BLaER1 treated with 17β-estradiol and CSF1 and Interleukin-3, amounts not matched to agents 10 nM and 100 nM (cell line): ENCODE measurements around the gene MORN3.

Experiments used
- H3K27ac ChIP-seq, 11 experiments: shearing (Covaris generic); formaldehyde crosslinking; 2 replicates each; pipeline ENCODE4 v1.8.1; 2022
- H3K27me3 ChIP-seq, 11 experiments: shearing (Covaris generic); formaldehyde crosslinking; 2 replicates each; pipeline ENCODE4 v1.8.1; 2022
- H3K36me3 ChIP-seq, 11 experiments: shearing (Covaris generic); formaldehyde crosslinking; 2 replicates each; pipeline ENCODE4 v1.8.1; 2022
- H3K4me1 ChIP-seq, 10 experiments: shearing (Covaris generic); formaldehyde crosslinking; 2 replicates each; pipeline ENCODE4 v1.8.1; 2022
- H3K4me2 ChIP-seq, 11 experiments: shearing (Covaris generic); formaldehyde crosslinking; 2 replicates each; pipeline ENCODE4 v1.8.1; 2022
- H3K4me3 ChIP-seq, 10 experiments: shearing (Covaris generic); formaldehyde crosslinking; 2 replicates each; pipeline ENCODE4 v1.8.1; 2022
- H3K9ac ChIP-seq, 11 experiments: shearing (Covaris generic); formaldehyde crosslinking; 2 replicates each; pipeline ENCODE4 v1.8.1; 2022
- H3K9me3 ChIP-seq, 11 experiments: shearing (Covaris generic); formaldehyde crosslinking; replicated peaks in 1 of 11; 2 replicates each; pipeline ENCODE4 v1.8.1; 2022
- H4K20me1 ChIP-seq, 11 experiments: shearing (Covaris generic); formaldehyde crosslinking; 2 replicates each; pipeline ENCODE4 v1.8.1; 2022
- Cebpa-rat ChIP-seq, 11 experiments: shearing (Covaris generic); IDR thresholded peaks; 2 replicates each; pipeline ENCODE4 v1.8.1; 2022

The MORN3 gene

GRCh38 chr12:121652767-121653497, 16.5 kb downstream of the MORN3 start:
- Histone ChIP-seq H4K20me1 (no peaks in the 10 kb centered on the region), H3K9ac (peak overlapping the region in 2 of 11 experiments; percentile 32 to 42; a peak in 2 of 22 replicates), H3K4me2 (peak overlapping the region in 3 of 11 experiments; percentile 25 to 33 (median 30); a peak in 5 of 22 replicates), H3K27ac (peak overlapping the region in 9 of 11 experiments; percentile 16 to 56 (median 45); a peak in 15 of 22 replicates), H3K4me3 (no peak overlapping the region), H3K27me3 (no peaks in the 10 kb centered on the region), H3K4me1 (peaks cover 16 to 76% (median 45%) of the 10 kb centered on the region in 10 experiments), H3K9me3 (no peaks in the 10 kb centered on the region), H3K36me3 (peaks cover 0 to 47% (median 28%) of the 10 kb centered on the region in 11 experiments; a peak in 17 of 22 replicates)
- TF ChIP-seq Cebpa-rat (IDR thresholded peaks at IDR 0.05) = no peak

DNA sequence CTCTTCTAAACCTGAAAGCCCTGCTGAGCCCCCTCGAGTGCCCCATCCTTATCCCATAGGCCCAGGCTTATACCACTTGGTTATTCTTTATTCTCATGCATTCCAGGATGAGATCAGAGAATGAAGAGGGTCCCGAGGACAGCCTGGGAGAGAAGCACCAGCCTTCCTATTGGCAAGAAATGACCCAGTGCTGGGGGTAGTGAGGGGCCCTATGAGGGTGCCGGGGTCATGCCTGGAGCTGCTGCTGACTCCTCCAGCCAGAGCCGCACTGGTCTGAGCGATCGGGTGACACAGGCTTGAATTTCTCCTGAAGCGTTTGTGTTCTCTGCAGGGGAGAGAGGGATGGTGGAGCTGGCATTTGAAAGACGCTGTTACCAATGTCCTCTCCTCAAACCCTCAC, 18.1 kb downstream of the MORN3 start:
- Histone ChIP-seq H3K9ac (peak overlapping the region in 3 of 11 experiments; percentile 38 to 50 (median 41); a peak in 5 of 22 replicates), H3K4me2 (peak overlapping the region in 2 of 11 experiments; percentile 2 to 72; a peak in 5 of 22 replicates), H3K27ac (peak overlapping the region in 9 of 11 experiments; percentile 3 to 87 (median 83); a peak in 17 of 22 replicates), H3K27me3 (no peaks in the 10 kb centered on the region), H3K4me1 (peaks cover 14 to 70% (median 34%) of the 10 kb centered on the region in 10 experiments), H3K4me3 (no peak overlapping the region), H3K9me3 (no peaks in the 10 kb centered on the region), H4K20me1 (no peaks in the 10 kb centered on the region), H3K36me3 (peaks cover 10 to 64% (median 44%) of the 10 kb centered on the region in 11 experiments; a peak in 21 of 22 replicates)
- no peak for TF ChIP-seq Cebpa-rat (IDR thresholded peaks at IDR 0.05)

DNA sequence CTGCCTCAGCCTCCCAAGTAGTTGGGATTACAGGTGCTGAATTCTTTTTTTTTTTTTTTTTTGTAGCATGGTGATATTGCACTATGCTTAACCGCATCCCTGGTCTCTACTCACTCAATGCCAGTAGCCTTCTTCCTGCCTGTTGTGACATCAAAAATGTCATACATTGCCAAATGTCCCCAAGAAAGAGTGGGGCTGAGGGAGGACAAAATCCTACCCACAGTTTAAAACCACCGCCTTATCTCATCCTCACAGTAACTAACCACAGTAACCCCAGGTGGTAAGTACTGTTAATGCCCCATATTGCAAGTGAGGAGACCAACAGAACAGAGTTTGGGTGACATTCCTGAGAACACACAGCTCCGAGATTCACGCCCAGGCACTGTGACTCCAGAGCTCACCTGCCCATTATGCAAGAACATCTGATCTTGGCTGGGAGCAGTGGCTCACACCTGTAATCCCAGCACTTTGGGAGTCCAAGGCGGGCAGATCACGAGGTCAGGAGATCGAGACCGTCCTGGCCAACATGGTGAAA, 19.6 kb downstream of the MORN3 start:
- H3K4me1 ChIP-seq = peaks cover 14 to 65% (median 34%) of the 10 kb centered on the region in 10 experiments

DNA sequence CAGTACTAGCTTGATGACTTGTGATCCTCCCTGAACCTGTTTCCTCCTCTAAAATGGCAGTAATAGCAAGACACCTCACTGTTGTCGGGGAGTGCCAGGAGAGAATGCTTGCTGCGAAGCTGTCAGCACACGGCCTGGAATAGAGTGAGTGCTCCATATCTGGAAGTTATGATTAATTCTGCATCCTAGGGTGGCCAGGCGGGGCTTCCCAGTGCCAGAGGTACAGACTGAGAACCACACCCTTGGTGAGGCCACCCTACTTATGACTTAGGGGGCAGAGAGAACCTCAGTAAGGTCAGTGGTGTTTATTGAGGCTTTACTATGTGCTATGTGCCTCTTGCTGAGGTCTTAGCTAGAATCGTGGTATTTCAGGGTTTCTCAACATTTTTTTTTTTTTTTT, 20.1 kb downstream of the MORN3 start:
- Histone ChIP-seq H3K4me2 (peak overlapping the region; percentile 10 to 74 (median 61); a peak in 19 of 22 replicates), H3K4me1 (peaks cover 14 to 65% (median 34%) of the 10 kb centered on the region in 10 experiments), H3K27ac (peak overlapping the region in 9 of 11 experiments; percentile 59 to 87 (median 83); a peak in 18 of 22 replicates), H4K20me1 (no peaks in the 10 kb centered on the region), H3K4me3 (no peak overlapping the region; a peak in 1 of 20 replicates), H3K9ac (peak overlapping the region in 8 of 11 experiments; percentile 53 to 77 (median 63); a peak in 14 of 22 replicates), H3K9me3 (no peaks in the 10 kb centered on the region), H3K27me3 (no peaks in the 10 kb centered on the region), H3K36me3 (peaks cover 10 to 84% (median 58%) of the 10 kb centered on the region in 11 experiments; a peak in 21 of 22 replicates)
- no peak for TF ChIP-seq Cebpa-rat (IDR thresholded peaks at IDR 0.05)

More for the DNA sequence above, 19.6 kb downstream of the MORN3 start:
- peak in 9 of 11 experiments; percentile 51 to 93 (median 89); a peak in 17 of 22 replicates for TF ChIP-seq Cebpa-rat (IDR thresholded peaks at IDR 0.05)
- Histone ChIP-seq H4K20me1 (no peaks in the 10 kb centered on the region), H3K4me3 (no peak overlapping the region), H3K9ac (peak overlapping the region in 8 of 11 experiments; percentile 53 to 72 (median 61); a peak in 9 of 22 replicates), H3K36me3 (peaks cover 10 to 78% (median 53%) of the 10 kb centered on the region in 11 experiments; a peak in 21 of 22 replicates), H3K27ac (peak overlapping the region in 9 of 11 experiments; percentile 59 to 87 (median 83); a peak in 18 of 22 replicates), H3K27me3 (no peaks in the 10 kb centered on the region), H3K4me2 (peak overlapping the region in 10 of 11 experiments; percentile 10 to 74 (median 62); a peak in 18 of 22 replicates), H3K9me3 (no peaks in the 10 kb centered on the region)

DNA sequence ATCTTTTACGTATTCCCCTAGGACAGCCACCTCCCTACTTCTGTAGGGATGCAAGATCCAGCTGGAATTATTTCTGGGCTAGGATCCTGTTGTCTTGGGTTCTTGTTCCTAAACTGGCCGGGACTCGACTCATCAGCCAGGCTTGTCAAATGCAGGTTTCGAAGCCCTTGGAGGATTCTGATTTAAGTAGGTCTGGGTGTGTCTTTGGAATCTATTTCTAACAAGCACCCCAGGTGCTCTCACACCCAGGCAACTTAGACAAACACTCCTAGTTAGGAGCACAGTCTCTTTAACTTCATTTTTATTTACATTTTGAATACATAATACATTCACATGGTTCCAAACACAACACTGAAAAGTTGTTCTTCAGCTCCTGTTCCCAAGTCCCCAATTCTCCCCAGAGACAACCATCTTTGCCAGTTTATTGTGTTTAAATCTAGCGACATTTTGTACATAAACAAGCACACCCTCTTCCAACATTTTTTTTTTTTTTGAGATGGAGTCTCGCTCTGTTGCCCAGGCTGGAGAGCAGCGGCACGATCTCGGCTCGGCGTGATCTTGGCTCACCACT, 20.9 kb downstream of the MORN3 start:
- Histone ChIP-seq H3K4me2 (peak overlapping the region in 8 of 11 experiments; percentile 30 to 74 (median 64); a peak in 14 of 22 replicates), H3K9me3 (no peaks in the 10 kb centered on the region), H3K27me3 (no peaks in the 10 kb centered on the region), H4K20me1 (no peaks in the 10 kb centered on the region; a peak in 1 of 22 replicates), H3K4me1 (peaks cover 14 to 65% (median 34%) of the 10 kb centered on the region in 10 experiments), H3K36me3 (peaks cover 15 to 91% (median 63%) of the 10 kb centered on the region in 11 experiments), H3K4me3 (no peak overlapping the region), H3K27ac (peak overlapping the region in 9 of 11 experiments; percentile 59 to 87 (median 83); a peak in 18 of 22 replicates), H3K9ac (peak overlapping the region in 8 of 11 experiments; percentile 18 to 77 (median 58); a peak in 8 of 22 replicates)
- no peak for TF ChIP-seq Cebpa-rat (IDR thresholded peaks at IDR 0.05)

DNA sequence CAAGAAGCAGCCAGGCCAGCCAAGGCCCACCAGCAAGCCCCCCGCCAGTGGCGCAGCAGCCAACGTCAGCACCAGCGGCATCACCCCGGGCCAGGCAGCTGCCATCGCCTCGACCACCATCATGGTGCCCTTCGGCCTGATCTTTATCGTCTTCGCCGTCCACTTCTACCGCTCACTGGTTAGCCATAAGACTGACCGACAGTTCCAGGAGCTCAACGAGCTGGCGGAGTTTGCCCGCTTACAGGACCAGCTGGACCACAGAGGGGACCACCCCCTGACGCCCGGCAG, 28.2 kb downstream of the MORN3 start:
- H3K36me3 ChIP-seq = peaks cover 27 to 93% (median 68%) of the 10 kb centered on the region in 11 experiments
- H3K9me3 ChIP-seq = no peaks in the 10 kb centered on the region
- peaks cover 17 to 29% (median 23%) of the 10 kb centered on the region in 10 experiments for H3K4me1 ChIP-seq
- H3K27ac ChIP-seq = peak overlapping the region in 2 of 11 experiments; percentile 27 to 36; a peak in 4 of 22 replicates
- peaks cover 0 to 53% (median 42%) of the 10 kb centered on the region in 11 experiments; a peak in 19 of 22 replicates for H4K20me1 ChIP-seq
- no peaks in the 10 kb centered on the region for H3K27me3 ChIP-seq
- H3K9ac ChIP-seq = no peak overlapping the region; a peak in 1 of 22 replicates
- H3K4me3 ChIP-seq = no peak overlapping the region
- TF ChIP-seq Cebpa-rat (IDR thresholded peaks at IDR 0.05) = no peak
- H3K4me2 ChIP-seq = no peak overlapping the region

DNA sequence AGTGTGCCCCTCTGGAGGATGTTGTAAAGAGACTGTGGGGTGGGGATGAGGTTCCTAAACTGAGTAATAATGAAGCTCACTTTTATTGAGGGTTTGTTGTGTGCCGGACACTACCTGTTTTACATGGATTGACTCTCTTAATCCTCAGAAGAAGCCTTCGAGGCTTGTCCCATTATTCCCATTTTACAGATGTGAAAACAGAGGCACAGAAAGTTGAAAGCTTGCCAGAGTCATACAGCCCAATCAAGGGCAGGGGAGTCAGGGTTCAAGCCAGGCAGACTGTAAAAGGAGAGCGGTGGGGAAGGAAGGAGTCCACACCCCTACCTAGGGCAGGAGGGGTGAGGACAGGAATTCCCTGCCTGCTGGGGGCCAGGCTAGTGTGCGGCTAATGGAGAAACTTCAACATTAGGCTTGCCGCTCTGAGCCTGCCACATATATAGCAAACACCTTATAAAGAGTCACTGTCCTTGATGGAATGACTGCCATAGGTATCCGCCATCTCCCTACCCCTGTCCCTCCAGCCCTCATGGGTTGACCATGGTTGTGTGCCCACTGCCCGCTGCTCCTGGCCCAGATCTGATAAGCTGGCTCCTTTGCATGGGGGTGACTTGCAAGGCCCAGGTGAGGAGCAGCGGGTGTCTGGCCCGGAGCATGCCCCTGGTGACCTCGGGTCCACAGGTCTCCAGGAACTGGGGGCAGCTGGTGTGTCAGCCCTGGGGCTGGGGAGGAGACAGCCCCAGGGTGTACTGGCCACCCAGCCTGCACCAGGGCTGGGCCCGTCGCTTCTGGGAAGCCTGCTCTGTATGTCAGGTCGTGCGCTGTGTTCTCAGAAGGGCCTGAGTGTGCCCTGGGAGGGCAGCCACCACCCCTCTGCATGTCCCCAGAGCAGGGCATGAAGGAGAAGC, 30.9 kb downstream of the MORN3 start:
- Histone ChIP-seq H3K9ac (peak overlapping the region in 1 of 11 experiments; percentile 8; a peak in 1 of 22 replicates), H3K36me3 (peaks cover 22 to 83% (median 52%) of the 10 kb centered on the region in 11 experiments), H4K20me1 (peaks cover 0 to 69% (median 58%) of the 10 kb centered on the region in 11 experiments; a peak in 19 of 22 replicates), H3K4me3 (no peak overlapping the region), H3K4me2 (peak overlapping the region in 3 of 11 experiments; percentile 75 to 91 (median 90); a peak in 2 of 22 replicates), H3K27me3 (no peaks in the 10 kb centered on the region), H3K4me1 (peaks cover 30 to 45% (median 37%) of the 10 kb centered on the region in 10 experiments), H3K9me3 (no peaks in the 10 kb centered on the region), H3K27ac (peak overlapping the region in 10 of 11 experiments; percentile 68 to 81 (median 75); a peak in 19 of 22 replicates)
- TF ChIP-seq Cebpa-rat (IDR thresholded peaks at IDR 0.05) = no peak
